ENCODE data around the gene FCN1. TPM values are rescaled to one million over a fixed set of nuclear protein-coding genes. Genes with fewer than 3 reads are reported as not detected.

The FCN1 gene
- total and polyA plus RNA-seq, 10 of the 15 experiments (the other 5 are each of a cell fraction or from before 2014, with no cell fraction given), result 0.08 TPM; not detected in 9

DNA sequence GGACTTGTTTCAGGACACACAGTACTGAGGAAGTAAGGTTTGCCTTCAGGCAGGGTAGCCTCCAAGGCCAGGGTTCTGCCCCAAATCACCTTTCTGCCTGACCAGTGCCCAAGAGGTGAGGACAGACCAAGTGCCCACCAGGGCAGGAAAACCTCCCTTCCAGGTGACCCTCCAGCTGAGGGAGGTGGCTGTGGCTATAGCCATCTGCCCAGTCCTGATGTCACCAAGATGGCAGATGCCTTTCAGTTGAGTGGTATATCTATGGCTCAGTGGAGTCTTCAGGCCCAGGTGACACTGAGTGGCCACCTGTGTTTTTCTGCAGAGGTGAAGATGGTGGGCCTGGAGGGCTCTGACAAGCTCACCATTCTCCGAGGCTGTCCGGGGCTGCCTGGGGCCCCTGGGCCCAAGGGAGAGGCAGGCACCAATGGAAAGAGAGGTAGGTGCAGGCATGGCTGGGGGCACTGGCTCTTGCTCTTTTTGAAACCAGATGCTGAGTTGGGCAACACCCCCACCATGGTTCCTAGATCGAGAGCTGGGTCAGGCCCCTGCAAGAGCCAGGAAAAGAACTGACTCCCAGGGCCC is 35.4 kb downstream of the FCN1 start:
- Histone ChIP-seq H3K4me1 (ENCODE audit: control insufficient read depth, insufficient read depth, low read length) (no peaks in the 10 kb centered on the region), H2AFZ (ENCODE audit: control insufficient read depth, low read depth, low read length) (no peak overlapping the region), H3K27ac (ENCODE audit: control insufficient read depth, insufficient read depth) (no peak overlapping the region), H4K20me1 (ENCODE audit: control insufficient read depth, insufficient read depth) (no peaks in the 10 kb centered on the region), H3K79me2 (ENCODE audit: control insufficient read depth, insufficient read depth, low read length) (no peaks in the 10 kb centered on the region), H3K9ac (ENCODE audit: control insufficient read depth, insufficient read depth, low read length) (no peak overlapping the region), H3K9me3 (replicated peaks; ENCODE audit: control insufficient read depth, insufficient read depth, low read length) (no peaks in the 10 kb centered on the region), H3K4me3 (no peak overlapping the region), H3K27me3 (replicated peaks in 1 of 2; ENCODE audit: control insufficient read depth in 2 of 2, insufficient read depth in 2 of 2, low read length in 1 of 2) (no peaks in the 10 kb centered on the region; a peak in 1 of 4 replicates), H3K36me3 (ENCODE audit: control insufficient read depth in 2 of 2, insufficient read depth in 2 of 2, low read length in 1 of 2) (no peaks in the 10 kb centered on the region), H3K4me2 (ENCODE audit: control insufficient read depth, insufficient read depth) (no peak overlapping the region)
- 24% methylated on average over 3 of the region's 3 CpGs for WGBS (ENCODE audit: insufficient coverage, insufficient replicate concordance, low lambda C conversion rate, missing lambda C conversion rate)
- ChIA-PET CTCF (no interaction called here), RAD21 (ENCODE audit: unreplicated experiment) (no interaction called here), POLR2A (no interaction called here), SMC1A (ENCODE audit: uncharacterized antibody, unreplicated experiment) (interaction anchor here (0.9 kb wide), 1 partner anchor 25 kb away, joined by 3 read pairs; no protein-coding TSS in a partner anchor)
- ATAC-seq, result no peak
- no peak for FAIRE-seq
- intact Hi-C loops (cut with micrococcal nuclease; ENCODE audit: unreplicated experiment), result no loop called here
- no peak for DNase-seq (ENCODE audit: low read depth, low spot score)
- in situ Hi-C loops (cut with MboI), result no loop called here
- BruUV-seq (replicated peaks), result no TSS peak
- TF ChIP-seq CREB1 (IDR thresholded peaks at IDR 0.05; ENCODE audit: low read depth) (no peak), TCF3 (IDR thresholded peaks at IDR 0.05; ENCODE audit: borderline replicate concordance, insufficient read depth, low read depth, low read length) (no peak), SUPT20H (IDR thresholded peaks at IDR 0.05; ENCODE audit: borderline replicate concordance, control insufficient read depth, low read depth, low read length) (no peak), IKZF2 (IDR thresholded peaks at IDR 0.05) (no peak), GABPA (IDR thresholded peaks at IDR 0.05; ENCODE audit: low read depth) (no peak), CREM (IDR thresholded peaks at IDR 0.05; ENCODE audit: low read depth) (no peak), ZSCAN29 (IDR thresholded peaks at IDR 0.05) (no peak), NFIC (IDR thresholded peaks at IDR 0.05; ENCODE audit: low read depth, low read length) (no peak), SREBF2 (IDR thresholded peaks at IDR 0.05; ENCODE audit: low read length) (no peak), POU2F2 (IDR thresholded peaks at IDR 0.05; ENCODE audit: borderline replicate concordance, low read depth, low read length) (no peak), MTA2 (IDR thresholded peaks at IDR 0.05; ENCODE audit: low read depth) (no peak), IRF4 (IDR thresholded peaks at IDR 0.05; ENCODE audit: low read depth, low read length) (no peak), HDAC6 (IDR thresholded peaks at IDR 0.05; ENCODE audit: unreplicated experiment) (no peak)
- TF ChIP-seq, protein P1, sequence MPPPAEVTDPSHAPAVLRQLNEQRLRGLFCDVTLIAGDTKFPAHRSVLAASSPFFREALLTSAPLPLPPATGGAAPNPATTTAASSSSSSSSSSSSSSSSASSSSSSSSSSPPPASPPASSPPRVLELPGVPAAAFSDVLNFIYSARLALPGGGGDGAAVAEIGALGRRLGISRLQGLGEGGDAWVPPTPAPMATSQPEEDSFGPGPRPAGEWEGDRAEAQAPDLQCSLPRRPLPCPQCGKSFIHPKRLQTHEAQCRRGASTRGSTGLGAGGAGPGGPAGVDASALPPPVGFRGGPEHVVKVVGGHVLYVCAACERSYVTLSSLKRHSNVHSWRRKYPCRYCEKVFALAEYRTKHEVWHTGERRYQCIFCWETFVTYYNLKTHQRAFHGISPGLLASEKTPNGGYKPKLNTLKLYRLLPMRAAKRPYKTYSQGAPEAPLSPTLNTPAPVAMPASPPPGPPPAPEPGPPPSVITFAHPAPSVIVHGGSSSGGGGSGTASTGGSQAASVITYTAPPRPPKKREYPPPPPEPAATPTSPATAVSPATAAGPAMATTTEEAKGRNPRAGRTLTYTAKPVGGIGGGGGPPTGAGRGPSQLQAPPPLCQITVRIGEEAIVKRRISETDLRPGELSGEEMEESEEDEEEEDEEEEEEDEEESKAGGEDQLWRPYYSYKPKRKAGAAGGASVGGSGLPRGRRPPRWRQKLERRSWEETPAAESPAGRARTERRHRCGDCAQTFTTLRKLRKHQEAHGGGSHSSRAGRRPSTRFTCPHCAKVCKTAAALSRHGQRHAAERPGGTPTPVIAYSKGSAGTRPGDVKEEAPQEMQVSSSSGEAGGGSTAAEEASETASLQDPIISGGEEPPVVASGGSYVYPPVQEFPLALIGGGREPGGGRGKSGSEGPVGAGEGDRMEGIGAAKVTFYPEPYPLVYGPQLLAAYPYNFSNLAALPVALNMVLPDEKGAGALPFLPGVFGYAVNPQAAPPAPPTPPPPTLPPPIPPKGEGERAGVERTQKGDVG (CRISPR knock-in tag; IDR thresholded peaks at IDR 0.05), result no peak
- TF ChIP-seq, protein P2, sequence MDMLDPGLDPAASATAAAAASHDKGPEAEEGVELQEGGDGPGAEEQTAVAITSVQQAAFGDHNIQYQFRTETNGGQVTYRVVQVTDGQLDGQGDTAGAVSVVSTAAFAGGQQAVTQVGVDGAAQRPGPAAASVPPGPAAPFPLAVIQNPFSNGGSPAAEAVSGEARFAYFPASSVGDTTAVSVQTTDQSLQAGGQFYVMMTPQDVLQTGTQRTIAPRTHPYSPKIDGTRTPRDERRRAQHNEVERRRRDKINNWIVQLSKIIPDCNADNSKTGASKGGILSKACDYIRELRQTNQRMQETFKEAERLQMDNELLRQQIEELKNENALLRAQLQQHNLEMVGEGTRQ (IDR thresholded peaks at IDR 0.05; ENCODE audit: borderline replicate concordance, low read depth, low read length), result no peak
- TF ChIP-seq, protein P3, sequence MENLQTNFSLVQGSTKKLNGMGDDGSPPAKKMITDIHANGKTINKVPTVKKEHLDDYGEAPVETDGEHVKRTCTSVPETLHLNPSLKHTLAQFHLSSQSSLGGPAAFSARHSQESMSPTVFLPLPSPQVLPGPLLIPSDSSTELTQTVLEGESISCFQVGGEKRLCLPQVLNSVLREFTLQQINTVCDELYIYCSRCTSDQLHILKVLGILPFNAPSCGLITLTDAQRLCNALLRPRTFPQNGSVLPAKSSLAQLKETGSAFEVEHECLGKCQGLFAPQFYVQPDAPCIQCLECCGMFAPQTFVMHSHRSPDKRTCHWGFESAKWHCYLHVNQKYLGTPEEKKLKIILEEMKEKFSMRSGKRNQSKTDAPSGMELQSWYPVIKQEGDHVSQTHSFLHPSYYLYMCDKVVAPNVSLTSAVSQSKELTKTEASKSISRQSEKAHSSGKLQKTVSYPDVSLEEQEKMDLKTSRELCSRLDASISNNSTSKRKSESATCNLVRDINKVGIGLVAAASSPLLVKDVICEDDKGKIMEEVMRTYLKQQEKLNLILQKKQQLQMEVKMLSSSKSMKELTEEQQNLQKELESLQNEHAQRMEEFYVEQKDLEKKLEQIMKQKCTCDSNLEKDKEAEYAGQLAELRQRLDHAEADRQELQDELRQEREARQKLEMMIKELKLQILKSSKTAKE (IDR thresholded peaks at IDR 0.05; ENCODE audit: low read depth, poor library complexity, severe bottlenecking), result no peak
- TF ChIP-seq, protein P4, sequence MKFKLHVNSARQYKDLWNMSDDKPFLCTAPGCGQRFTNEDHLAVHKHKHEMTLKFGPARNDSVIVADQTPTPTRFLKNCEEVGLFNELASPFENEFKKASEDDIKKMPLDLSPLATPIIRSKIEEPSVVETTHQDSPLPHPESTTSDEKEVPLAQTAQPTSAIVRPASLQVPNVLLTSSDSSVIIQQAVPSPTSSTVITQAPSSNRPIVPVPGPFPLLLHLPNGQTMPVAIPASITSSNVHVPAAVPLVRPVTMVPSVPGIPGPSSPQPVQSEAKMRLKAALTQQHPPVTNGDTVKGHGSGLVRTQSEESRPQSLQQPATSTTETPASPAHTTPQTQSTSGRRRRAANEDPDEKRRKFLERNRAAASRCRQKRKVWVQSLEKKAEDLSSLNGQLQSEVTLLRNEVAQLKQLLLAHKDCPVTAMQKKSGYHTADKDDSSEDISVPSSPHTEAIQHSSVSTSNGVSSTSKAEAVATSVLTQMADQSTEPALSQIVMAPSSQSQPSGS (IDR thresholded peaks at IDR 0.05; ENCODE audit: low read length), result no peak

Data from GM12878 (cell line).